Activated CD4-positive, CD25-positive, alpha-beta regulatory T cell treated with anti-CD3 and anti-CD28 coated beads, Interleukin-2, amount 50 U/mL, for 16 hours (primary cell): ENCODE data around the gene SDK2.

ENCODE experiments used
- DNase-seq: peaks from one replicate; pipeline ENCODE4 v3.0.0-alpha.2; 2020; ENCODE audit warnings: low read depth, low spot score

The SDK2 gene

DNA sequence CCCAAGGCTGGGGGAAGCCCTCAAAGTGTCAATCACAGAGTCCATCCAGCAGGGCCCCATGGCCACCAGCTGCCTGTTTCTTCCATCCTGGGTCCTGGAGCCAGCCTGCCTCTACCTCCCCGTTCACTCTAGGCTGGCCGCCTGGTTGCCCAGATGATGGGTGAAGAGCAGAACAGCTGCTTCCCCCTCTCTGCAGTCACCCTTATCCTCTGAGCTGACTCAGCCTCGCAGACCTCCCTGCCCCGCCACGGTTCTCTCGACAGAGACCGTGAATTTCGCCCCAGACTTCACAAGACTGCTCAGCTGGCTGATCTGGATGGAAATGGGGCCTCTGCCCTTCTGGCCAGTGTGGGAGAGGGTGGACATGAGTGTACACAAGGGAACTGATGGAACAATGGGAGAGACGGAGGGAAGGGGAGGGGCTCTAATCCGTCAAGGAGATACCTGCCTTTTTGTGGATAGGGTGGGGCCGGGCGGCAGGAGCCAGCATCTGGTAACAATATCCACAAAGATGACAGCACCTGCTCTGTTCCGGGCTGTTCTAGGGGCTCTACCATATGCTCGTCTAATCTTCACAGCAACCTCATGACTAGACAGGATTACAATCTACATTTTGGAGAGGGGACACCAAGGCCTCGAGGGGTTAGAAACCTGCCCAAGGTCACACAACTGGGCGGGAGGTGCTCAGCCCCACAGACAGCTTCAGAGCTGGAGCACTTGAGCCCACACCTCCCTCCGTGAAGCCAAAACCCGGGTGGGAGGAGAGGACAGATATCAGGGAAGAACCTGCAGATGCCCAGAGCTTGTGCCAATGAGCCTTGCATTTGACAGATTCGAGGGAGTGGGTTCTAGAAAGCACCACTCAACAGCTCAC is 136.0 kb downstream of the SDK2 start:
- no peak for DNase-seq

DNA sequence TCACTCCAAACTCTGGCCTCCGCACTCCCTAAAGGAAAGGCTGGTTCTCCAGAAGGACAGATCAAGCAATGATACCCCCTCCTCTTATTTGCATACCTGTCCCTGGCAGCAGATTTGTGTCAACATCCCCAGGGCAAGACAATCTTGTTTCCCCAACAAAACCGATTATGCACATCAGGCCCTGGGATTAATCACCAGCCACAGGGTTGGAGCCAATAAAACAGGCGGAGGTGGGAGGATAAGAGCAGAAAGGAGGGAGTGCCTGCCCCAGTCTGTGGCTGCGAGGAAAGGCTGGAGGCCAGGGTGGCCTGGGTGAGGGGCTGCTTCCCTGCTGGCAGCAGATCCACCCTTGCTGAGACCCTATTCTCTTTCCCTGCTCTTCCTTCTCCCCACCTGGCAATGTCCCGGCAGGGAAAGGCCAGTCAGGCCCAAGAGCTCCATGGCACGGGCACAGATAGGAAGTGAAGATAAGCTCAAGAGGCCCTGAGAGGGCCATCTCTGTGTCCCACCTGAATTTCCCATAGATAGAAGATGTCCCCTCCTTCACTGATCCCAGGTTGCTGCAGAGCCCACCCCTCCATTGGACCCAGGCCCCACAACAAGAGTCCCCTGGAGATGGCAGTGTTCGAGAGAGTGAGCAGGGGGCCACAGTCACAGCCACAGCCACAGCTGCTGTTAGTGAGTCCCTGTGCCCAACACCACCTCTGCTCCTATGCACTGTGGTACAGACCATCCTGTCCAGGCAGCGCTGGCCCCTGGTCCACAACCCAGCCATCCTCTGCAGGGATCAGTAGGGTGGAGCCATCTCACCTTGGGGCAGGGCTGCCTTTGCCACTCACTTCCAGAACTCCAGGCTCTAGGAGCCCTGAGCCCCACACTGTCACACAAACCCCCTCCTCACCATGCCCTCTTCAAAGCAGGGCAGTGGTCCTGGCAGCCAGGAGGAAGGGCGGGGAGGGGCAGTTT is 137.5 kb downstream of the SDK2 start:
- no peak for DNase-seq

- DNase-seq: no peak
Observed at GRCh38 chr17:73503560-73503959, 140.7 kb downstream of the SDK2 start.

- no peak for DNase-seq
Observed at GRCh38 chr17:73500414-73500999, 143.7 kb downstream of the SDK2 start.

DNA sequence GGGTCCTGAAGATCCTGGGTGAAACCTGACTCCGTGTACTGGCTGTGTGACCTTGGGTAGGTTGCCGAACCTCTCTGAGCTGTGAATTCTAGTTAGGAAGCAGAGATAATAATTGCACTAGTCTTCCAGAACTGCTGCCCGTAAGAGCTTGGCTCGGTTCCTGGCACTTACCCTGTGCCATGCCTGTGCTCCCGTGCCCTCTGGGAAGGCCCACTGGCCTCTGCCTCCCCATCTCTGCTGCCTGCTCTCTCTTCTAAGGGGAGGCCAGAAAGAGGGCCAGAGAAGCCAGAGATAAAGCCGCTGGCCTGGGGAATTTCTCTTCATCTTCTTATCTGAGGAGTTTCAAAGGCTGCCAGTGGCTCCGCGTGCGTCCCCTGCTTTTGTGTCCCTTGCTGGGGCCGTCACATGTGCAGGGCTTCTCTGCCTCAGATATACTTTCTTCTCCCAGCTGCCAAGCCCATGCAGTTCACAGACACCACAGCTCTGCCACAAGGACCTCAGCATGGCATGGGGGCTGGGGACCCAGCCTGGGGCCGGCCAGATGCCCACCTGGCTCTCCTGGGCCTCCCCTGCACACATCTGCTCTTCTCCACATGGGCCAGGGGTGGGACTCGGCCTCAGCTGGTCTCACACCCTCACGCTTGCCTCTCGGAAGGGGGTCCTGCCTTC is 145.2 kb downstream of the SDK2 start:
- no peak for DNase-seq

DNA sequence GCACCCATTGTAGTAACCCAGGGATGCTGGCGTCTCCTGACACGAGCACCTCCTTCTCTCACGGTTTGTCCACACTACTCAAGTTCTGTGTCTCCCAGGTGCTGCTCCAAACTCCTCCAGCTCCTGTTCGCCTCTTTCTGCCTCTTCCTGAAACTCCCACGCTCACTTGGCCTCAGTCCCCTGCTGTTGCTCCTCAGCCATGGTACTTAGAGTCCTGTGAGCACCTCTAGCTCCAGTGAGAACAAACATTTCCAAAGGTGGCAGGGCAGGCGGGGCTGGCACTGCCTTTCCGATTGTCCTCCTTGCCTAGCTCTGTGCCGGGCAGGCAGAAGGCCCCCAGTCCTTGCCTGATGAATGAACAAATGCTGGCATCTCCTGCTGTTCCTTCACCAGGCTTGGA is 146.1 kb downstream of the SDK2 start:
- DNase-seq: no peak

GRCh38 chr17:73497721-73498120 is 146.5 kb downstream of the SDK2 start:
- no peak for DNase-seq

DNA sequence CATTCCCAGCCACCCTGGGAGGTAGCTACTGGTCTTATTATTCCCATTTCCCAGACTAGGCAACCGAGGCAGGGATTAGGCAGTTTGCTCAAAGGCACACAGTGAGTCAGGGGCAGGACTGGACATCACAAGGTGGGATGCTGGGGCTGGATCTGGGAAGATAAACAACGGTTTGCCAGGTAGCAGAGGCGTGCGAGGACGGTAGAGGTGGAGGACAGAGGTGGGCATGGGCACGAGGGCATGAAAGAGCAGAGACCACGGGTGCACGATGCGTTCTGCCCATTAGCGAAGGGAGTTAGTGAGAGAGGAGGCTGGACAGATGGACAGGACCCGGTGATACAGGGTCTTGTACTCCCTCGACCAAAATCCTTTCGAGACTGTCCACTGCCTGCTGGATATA is 148.0 kb downstream of the SDK2 start:
- DNase-seq: no peak

GRCh38 chr17:73495641-73496040 is 148.6 kb downstream of the SDK2 start:
- DNase-seq: no peak

- no peak for DNase-seq
Observed at GRCh38 chr17:73494950-73495349, 149.3 kb downstream of the SDK2 start.

DNA sequence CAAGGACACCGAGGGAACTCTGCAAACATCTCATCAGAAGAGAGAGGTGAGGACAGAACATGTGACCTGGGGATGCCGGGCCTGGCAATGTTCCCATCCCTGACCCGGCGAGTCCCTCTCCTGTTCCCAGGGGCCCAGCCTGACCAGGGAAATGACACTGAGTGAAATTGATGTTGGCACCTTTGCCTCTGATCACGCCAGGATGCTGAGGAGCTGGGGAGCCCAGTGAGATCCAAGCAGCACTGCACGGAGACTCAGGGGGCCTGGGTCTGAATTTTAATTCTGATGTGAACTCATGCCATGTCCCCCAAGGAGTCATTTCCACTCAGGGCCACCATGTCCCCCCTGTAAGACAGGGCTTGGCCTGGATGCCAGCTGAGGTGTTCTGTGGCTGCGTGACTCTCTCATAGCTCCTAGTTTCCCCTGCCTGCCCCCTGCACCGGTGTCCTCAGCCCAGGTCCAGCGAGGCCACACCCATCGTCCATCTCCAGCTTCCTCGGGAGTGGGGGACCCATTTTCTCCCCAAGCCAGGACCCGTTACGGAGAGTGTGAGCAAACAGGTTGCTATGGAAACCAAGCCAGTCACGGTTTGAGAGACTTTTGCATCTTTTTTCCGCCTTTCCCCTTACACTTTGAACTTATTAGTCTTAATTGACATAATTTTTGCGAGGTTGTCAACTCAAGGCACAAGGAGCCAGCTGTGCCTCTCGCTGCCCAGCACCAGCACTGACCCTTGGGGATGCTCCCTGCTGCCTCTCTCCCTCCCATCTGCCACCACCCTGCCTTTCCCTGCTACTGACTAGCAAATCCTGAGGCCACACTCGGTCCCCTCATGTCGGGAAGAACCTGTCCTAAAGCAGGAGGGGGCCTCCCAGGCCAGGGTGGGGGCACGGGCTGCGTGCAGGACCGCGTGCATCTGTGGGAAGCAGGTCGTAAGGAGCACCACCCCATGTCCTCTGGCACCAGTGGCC is 150.0 kb downstream of the SDK2 start:
- DNase-seq: no peak

- DNase-seq: no peak
Observed at GRCh38 chr17:73492821-73493814, 151.1 kb downstream of the SDK2 start.

- no peak for DNase-seq
Observed at GRCh38 chr17:73492125-73492820, 152.0 kb downstream of the SDK2 start.

- no peak for DNase-seq
Observed at GRCh38 chr17:73491648-73492047, 152.6 kb downstream of the SDK2 start.

DNA sequence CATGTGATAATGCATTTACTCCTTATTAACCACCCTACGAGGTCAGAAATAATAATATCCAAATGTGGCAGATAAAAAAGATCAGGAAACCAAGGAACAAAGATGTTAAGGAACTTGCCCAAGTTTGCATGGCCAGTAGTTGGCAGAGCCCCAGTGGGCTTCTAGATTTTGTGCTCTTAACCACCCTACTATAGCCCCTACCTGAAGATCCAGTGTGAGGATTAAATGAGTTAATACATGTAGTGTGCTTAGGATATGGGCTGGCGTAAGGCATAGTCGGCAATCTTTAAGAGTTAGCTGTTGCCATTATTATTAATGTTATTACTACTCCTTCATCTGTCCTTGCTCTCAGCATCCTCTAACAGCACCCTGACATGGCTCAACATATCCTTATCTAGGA is 153.4 kb downstream of the SDK2 start:
- no peak for DNase-seq

DNA sequence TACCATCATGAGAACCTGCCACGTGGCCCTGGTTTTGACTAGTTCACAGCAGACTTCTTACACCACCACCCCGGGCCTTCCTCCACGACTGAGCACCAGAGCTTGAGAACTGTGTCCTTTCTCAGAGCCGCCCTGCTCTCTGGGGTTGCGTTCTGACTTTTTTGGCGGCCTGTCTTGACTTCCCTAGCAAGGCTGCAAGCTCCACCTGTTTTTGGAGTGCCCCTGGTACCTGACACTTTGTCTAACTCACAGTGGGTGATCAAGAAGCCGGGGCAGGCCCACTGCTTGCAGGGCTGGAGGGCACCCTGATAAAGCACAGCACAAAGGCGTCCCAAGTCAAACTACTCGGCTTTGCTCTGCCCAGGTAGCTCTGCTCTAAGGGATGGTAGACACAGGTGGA is 154.3 kb downstream of the SDK2 start:
- DNase-seq: no peak

GRCh38 chr17:73489333-73489732 is 154.9 kb downstream of the SDK2 start:
- no peak for DNase-seq

- DNase-seq: no peak
Observed at GRCh38 chr17:73485130-73485529, 159.1 kb downstream of the SDK2 start.

DNA sequence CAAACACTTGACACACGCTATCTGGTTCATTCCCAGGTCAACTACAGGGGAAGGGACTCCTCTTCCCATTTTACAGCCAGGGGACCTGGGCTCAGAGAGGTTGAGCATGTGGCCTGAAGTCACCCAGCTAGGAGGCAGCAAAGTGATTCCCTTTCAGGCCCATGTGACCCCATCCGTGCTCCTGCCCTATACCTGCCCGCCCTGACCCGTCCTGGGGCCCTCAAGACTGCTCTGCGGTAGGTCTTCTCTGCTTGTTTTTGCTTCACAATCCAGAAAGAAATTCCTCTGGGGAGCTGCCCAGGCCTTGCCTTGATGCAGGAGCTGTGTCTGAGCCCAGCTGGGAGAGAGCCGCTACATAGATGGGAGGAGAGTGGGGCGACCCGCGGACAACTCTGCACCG is 161.4 kb downstream of the SDK2 start:
- no peak for DNase-seq
